ENCODE results near the gene DPF1.
A peak's percentile ranks its signal among the peaks of the same experiment; 100 is the strongest.
"Not testable (repeated sequence)": the region's sequence is repeated elsewhere in the genome, so short reads cannot be mapped to it uniquely, and the experiment has no call there.

Gene DPF1

GRCh38 chr19:38263689-38264485 lies 39.9 kb upstream of the DPF1 start (continued):
- TF ChIP-seq ZNF280C (tag by site-specific recombination; IDR thresholded peaks at IDR 0.05), result no peak
- peak; percentile 72 for TF ChIP-seq IKZF3 (tag by site-specific recombination; IDR thresholded peaks at IDR 0.05)
- peak; percentile 13; the same call in 1 of the 2 replicates for TF ChIP-seq ZSCAN30 (tag by site-specific recombination; IDR thresholded peaks at IDR 0.05)
- TF ChIP-seq ZSCAN23 (tag by site-specific recombination; IDR thresholded peaks at IDR 0.05), result no peak
- peak; percentile 93 for TF ChIP-seq ZFHX2 (tag by site-specific recombination; conservative IDR thresholded peaks at IDR 0.05)
- no peak for TF ChIP-seq ZSCAN4 (tag by site-specific recombination; IDR thresholded peaks at IDR 0.05)
- TF ChIP-seq ZNF133 (tag by site-specific recombination; IDR thresholded peaks at IDR 0.05), result no peak
- TF ChIP-seq ZNF140 (tag by site-specific recombination; IDR thresholded peaks at IDR 0.05), result no peak
- peak; percentile 99 for TF ChIP-seq ZBTB48 (tag by site-specific recombination; IDR thresholded peaks at IDR 0.05)
- TF ChIP-seq ZNF670 (tag by site-specific recombination; IDR thresholded peaks at IDR 0.05; ENCODE audit: low read depth), result no peak
- TF ChIP-seq ZNF626 (tag by site-specific recombination; IDR thresholded peaks at IDR 0.05), result no peak
- TF ChIP-seq ZNF114 (tag by site-specific recombination; IDR thresholded peaks at IDR 0.05), result no peak

GRCh38 chr19:38262585-38263268 lies 38.7 kb upstream of the DPF1 start:
- Histone ChIP-seq H3K27ac (ENCODE audit: extremely low read depth, low read depth, low read length) (no peak overlapping the region), H3K4me3 (ENCODE audit: low read depth, low read length) (no peak overlapping the region), H3K36me3 (ENCODE audit: control insufficient read depth in 2 of 2, insufficient read depth in 1 of 2, low read length in 2 of 2) (no peaks in the 10 kb centered on the region; a peak in 1 of 3 replicates), H3K4me1 (ENCODE audit: control insufficient read depth, insufficient read depth, low read length) (peaks cover 35% of the 10 kb centered on the region), H3K9me3 (ENCODE audit: control insufficient read depth, insufficient read depth, low read depth, low read length) (no peaks in the 10 kb centered on the region)
- no peak for TF ChIP-seq ZSCAN30 (tag by site-specific recombination; IDR thresholded peaks at IDR 0.05)
- TF ChIP-seq INSM2 (tag by site-specific recombination; IDR thresholded peaks at IDR 0.05), result no peak
- peak; percentile 6; the same call in 1 of the 2 replicates for TF ChIP-seq ZNF169 (tag by site-specific recombination; IDR thresholded peaks at IDR 0.05)
- no peak for TF ChIP-seq ZNF223 (tag by site-specific recombination; IDR thresholded peaks at IDR 0.05)
- no peak for TF ChIP-seq ZBTB10 (tag by site-specific recombination; IDR thresholded peaks at IDR 0.05)
- TF ChIP-seq ZNF341 (tag by site-specific recombination; IDR thresholded peaks at IDR 0.05; ENCODE audit: low read depth), result no peak
- TF ChIP-seq ZNF623 (tag by site-specific recombination; IDR thresholded peaks at IDR 0.05), result no peak
- TF ChIP-seq KLF1 (tag by site-specific recombination; IDR thresholded peaks at IDR 0.05), result peak; percentile 69
- TF ChIP-seq ZNF785 (tag by site-specific recombination; IDR thresholded peaks at IDR 0.05), result no peak
- no peak for TF ChIP-seq ZNF354C (tag by site-specific recombination; IDR thresholded peaks at IDR 0.05; ENCODE audit: borderline replicate concordance, low read depth)
- peak; percentile 96 for TF ChIP-seq SCRT2 (tag by site-specific recombination; IDR thresholded peaks at IDR 0.05)
- TF ChIP-seq MYNN (tag by site-specific recombination; IDR thresholded peaks at IDR 0.05; ENCODE audit: borderline replicate concordance), result no peak
- peak; percentile 95 for TF ChIP-seq SCRT1 (tag by site-specific recombination; IDR thresholded peaks at IDR 0.05; ENCODE audit: borderline replicate concordance)
- ChIA-PET POLR2A (interaction anchor here (1.4 kb wide), 1 partner anchor 111 kb away, joined by 4 read pairs; the partner anchor contains the start of gene PSMD8), CTCF (interaction anchor here (0.5 to 1.7 kb wide), 2 partner anchors 13 to 143 kb away, joined by 3 to 5 read pairs; no protein-coding TSS in a partner anchor)

- not testable (repeated sequence) for H3K36me3 ChIP-seq (ENCODE audit: control insufficient read depth in 2 of 2, insufficient read depth in 1 of 2, low read length in 2 of 2); H3K9me3 ChIP-seq (ENCODE audit: control insufficient read depth, insufficient read depth, low read depth, low read length); H3K4me3 ChIP-seq (ENCODE audit: low read depth, low read length); H3K27ac ChIP-seq (ENCODE audit: extremely low read depth, low read depth, low read length)
- peaks cover 28% of the 10 kb centered on the region for H3K4me1 ChIP-seq (ENCODE audit: control insufficient read depth, insufficient read depth, low read length)
- POLR2A ChIA-PET, result interaction anchor here (0.7 kb wide), 1 partner anchor 355 kb away, joined by 5 read pairs; the partner anchor contains the start of genes SIPA1L3 and WDR87
- CTCF ChIA-PET, result interaction anchor here (0.5 kb wide), 1 partner anchor 144 kb away, joined by 3 read pairs; no protein-coding TSS in a partner anchor
Observed at GRCh38 chr19:38261942-38262341, 37.9 kb upstream of the DPF1 start.

Measured in HEK293 (cell line).